Measurements from ENCODE around the gene KCTD19.

KCTD19 gene

GRCh38 chr16:67241008-67241900 is 85.3 kb downstream of the KCTD19 start:
- DNase-seq, result peak; percentile 41

DNA sequence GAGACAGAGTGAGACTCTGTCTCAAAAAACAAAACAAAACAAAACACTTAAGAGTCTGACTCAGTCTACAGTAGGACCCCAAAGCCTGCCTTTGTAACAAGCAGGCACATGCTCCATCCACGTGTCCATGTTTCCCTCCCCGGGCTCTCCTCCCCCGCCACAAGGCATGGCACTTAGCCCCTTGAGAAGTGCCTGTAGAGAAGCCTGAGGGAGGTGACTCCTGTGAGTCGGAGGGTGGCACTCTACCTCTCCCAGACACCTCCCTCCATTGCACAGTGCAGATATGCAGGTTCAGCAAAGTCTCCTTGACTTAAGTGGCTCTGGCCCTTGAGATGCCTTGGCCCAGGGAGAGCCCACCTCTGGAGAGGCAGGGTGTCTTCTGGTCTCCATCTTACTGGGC is 86.0 kb downstream of the KCTD19 start:
- no peak for DNase-seq
